Measurements from ENCODE around the gene OTULIN.

The OTULIN gene

DNA sequence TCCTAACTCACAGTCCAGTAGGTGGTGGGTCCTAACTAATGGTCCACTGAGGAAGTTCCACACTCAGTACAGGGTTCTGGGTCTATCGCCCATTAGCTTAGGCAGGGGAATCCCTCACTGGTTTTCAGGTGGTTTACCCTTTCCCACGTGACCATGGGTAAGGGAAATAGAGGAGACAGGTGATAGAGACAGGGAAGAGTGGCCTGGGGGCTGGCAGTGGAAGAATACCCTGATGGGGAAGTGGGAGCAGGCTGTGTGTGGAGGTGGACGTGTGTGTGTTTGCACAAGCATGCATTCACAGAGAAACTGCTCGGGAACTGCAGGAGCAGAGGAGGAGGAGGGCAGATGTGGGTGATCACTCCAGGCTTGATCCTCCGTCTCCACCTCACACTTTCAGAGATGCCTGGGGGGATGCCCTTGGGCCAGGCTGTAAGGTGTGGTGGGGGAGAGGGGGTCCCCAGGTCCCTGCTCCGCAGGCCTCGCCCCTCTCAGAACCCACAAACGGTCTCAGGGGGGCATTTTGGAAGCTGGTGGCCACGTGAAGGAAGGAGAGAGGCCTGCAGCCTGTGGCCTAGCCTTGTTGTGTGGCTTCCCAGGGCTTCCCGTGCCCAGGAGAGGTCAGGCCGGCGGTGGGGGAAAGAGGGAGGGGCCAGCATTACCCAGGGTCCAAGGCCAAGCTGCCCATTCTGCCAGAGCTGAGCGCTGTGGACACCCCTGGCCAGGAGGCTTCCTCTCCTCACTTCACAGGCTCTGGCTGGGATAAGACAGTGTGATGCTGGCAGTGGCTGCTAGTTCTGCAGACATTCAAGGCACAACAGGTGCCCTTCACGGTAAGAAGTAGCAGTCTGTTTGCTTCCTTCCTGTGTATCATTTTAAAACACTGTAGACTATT, 80.0 kb downstream of the OTULIN start:
- no peak for DNase-seq

DNA sequence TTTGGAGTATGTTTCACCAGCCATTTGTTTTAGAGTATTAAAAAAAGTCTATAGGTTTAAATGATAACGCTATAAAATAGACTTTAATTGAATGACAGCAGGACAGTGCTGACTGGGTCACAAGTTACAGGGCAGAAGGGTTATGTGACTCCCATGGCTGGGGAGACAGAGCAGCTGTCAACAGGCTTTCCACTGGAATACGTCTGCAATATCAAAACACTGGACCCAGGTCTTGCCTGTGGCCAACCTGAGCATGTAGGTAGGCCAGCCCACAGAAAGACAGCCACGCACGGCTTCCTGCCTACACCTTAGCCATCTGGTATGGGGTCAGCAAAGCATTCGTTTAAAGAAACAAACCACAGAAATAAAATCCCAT, 80.7 kb downstream of the OTULIN start:
- DNase-seq = no peak

DNA sequence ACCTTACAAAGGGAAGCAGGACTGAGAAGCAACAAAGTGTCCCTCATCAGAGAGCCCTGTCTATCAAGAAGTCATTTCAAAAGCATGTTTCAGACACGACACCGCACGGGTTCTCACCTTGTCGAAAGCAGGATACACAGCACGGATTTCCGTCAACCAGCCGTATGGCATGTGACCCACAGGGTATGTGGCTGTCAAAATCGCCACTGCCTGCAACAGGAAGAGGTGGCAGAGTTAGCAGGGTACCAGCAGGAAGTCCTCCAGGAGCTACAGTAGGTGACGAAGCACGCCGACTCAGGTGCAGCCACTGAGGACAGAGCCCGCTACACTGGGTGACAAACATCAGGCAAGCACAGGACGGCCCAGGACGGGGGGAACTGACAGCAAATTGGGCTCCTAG, 81.2 kb downstream of the OTULIN start:
- DNase-seq = no peak

DNA sequence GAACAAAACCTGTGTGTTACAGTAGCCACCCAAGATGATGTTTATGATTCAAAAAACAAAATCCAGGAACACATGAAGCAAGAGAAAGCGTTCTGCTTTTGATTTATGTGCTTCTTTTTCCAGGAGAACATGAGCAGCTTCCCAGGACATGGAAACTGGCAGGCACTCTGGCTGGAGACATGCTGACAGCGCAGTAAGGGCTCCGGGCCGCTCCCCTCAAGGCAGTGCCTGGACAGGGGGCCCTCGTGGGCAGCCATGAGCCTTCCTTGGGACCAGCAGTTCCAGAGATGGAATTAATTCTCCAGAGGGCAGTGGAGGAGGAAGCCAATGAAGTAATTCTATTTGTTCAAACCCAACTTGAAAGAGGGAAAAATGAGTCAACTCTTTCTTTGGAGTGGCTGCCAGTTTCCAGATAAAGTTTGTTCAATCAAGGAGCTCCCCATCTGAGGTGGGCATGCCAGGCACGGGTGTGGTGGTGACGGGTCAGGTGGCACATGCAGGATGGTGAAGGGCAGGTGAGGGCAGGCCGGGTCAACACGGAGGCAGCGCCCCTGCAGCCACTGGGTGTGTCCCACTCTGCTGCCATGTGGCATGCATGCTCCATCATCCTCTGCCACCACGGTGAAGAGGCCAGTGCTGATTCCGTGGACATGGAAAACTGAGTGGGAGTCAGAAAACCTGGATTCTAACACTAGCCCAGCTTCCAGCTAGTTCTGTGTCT, 83.8 kb downstream of the OTULIN start:
- no peak for DNase-seq

All from bone marrow (tissue), 2 donors.